H9 (cell line): ENCODE measurements around the gene NEUROD2. TPM values are rescaled to one million over a fixed set of nuclear protein-coding genes. Genes with fewer than 3 reads are reported as not detected.

Experiments used
- DNase-seq: peaks from one replicate; pipeline ENCODE4 v3.0.0-alpha.2; 2017
- H2AFZ ChIP-seq: one replicate; pipeline ENCODE4 v1.6.1; 2013; ENCODE audit warnings: mild to moderate bottlenecking, low read length, control low read depth, moderate library complexity
- H2AK5ac ChIP-seq: 2 replicates; pipeline ENCODE4 v1.6.1; 2013; ENCODE audit warnings: low read length, control low read depth, mixed read lengths; ENCODE audit not compliant: insufficient read length
- H2BK120ac ChIP-seq: one replicate; pipeline ENCODE4 v1.6.1; 2013; ENCODE audit warnings: low read depth, mild to moderate bottlenecking, low read length, control low read depth, inconsistent platforms; ENCODE audit not compliant: poor library complexity, severe bottlenecking
- H2BK12ac ChIP-seq: 2 replicates; pipeline ENCODE4 v1.6.1; 2013; ENCODE audit warnings: low read length, control low read depth, mixed read lengths, low read depth; ENCODE audit not compliant: insufficient read length
- H2BK15ac ChIP-seq: 2 replicates; pipeline ENCODE4 v1.6.1; 2013; ENCODE audit warnings: low read depth, low read length, control low read depth
- H2BK20ac ChIP-seq: one replicate; pipeline ENCODE4 v1.6.1; 2013; ENCODE audit warnings: low read depth, mild to moderate bottlenecking, low read length, control low read depth, inconsistent platforms; ENCODE audit not compliant: poor library complexity, severe bottlenecking
- H2BK5ac ChIP-seq: 2 replicates; pipeline ENCODE4 v1.6.1; 2013; ENCODE audit warnings: low read length, control low read depth, mixed read lengths; ENCODE audit not compliant: insufficient read length
- H3K14ac ChIP-seq: 2 replicates; pipeline ENCODE4 v1.6.1; 2013; ENCODE audit warnings: low read length, control low read depth; ENCODE audit not compliant: insufficient read depth
- H3K18ac ChIP-seq: 2 replicates; pipeline ENCODE4 v1.6.1; 2013; ENCODE audit warnings: low read depth, mild to moderate bottlenecking, mixed read lengths, low read length, control low read depth; ENCODE audit not compliant: insufficient read length
- H3K23ac ChIP-seq: 2 replicates; pipeline ENCODE4 v1.6.1; 2013; ENCODE audit warnings: low read length, control low read depth, mixed read lengths, low read depth; ENCODE audit not compliant: insufficient read length
- H3K23me2 ChIP-seq: 2 replicates; pipeline ENCODE4 v1.6.1; 2013; ENCODE audit warnings: low read depth, mild to moderate bottlenecking, mixed read lengths, low read length, control low read depth; ENCODE audit not compliant: insufficient read length, poor library complexity, severe bottlenecking
- H3K27ac ChIP-seq: 2 replicates; pipeline ENCODE4 v1.5.1; 2013; ENCODE audit warnings: low read length, control low read depth, mixed read lengths, low read depth; ENCODE audit not compliant: insufficient read length
- H3K27me3 ChIP-seq: 2 replicates; pipeline ENCODE4 v1.6.1; 2013; ENCODE audit warnings: low read length, control low read depth, inconsistent platforms; ENCODE audit not compliant: insufficient read depth
- H3K4ac ChIP-seq: 2 replicates; pipeline ENCODE4 v1.6.1; 2013; ENCODE audit warnings: low read depth, mild to moderate bottlenecking, control low read depth, inconsistent platforms, low read length, moderate library complexity
- H3K4me1 ChIP-seq: 2 replicates; pipeline ENCODE4 v1.6.1; 2013; ENCODE audit warnings: low read length, control low read depth, inconsistent platforms; ENCODE audit not compliant: insufficient read depth
- H3K4me2 ChIP-seq: 2 replicates; pipeline ENCODE4 v1.6.1; 2013; ENCODE audit warnings: low read length, control low read depth, mixed read lengths; ENCODE audit not compliant: insufficient read length, insufficient read depth
- H3K56ac ChIP-seq: 2 replicates; pipeline ENCODE4 v1.6.1; 2013; ENCODE audit warnings: low read depth, mild to moderate bottlenecking, mixed read lengths, low read length, control low read depth; ENCODE audit not compliant: insufficient read length
- H3K79me1 ChIP-seq: 2 replicates; pipeline ENCODE4 v1.6.1; 2013; ENCODE audit warnings: low read depth, mild to moderate bottlenecking, moderate library complexity, low read length, control low read depth, inconsistent platforms; ENCODE audit not compliant: insufficient read depth, poor library complexity, severe bottlenecking
- H3K79me2 ChIP-seq: 2 replicates; pipeline ENCODE4 v1.6.1; 2013; ENCODE audit warnings: low read length, control low read depth, inconsistent platforms; ENCODE audit not compliant: insufficient read depth
- H3K9ac ChIP-seq: 2 replicates; pipeline ENCODE4 v1.6.1; 2013; ENCODE audit warnings: low read length, control low read depth, mixed read lengths; ENCODE audit not compliant: insufficient read length; ENCODE audit errors: extremely low read depth
- H3K9me3 ChIP-seq: one replicate; pipeline ENCODE4 v1.6.1; 2013; ENCODE audit warnings: low read depth, low read length, inconsistent platforms; ENCODE audit not compliant: control insufficient read depth
- H3T11ph ChIP-seq: one replicate; pipeline ENCODE4 v1.6.1; 2013; ENCODE audit warnings: mild to moderate bottlenecking, low read length, control low read depth, inconsistent platforms
- H4K20me1 ChIP-seq: one replicate; pipeline ENCODE4 v1.6.1; 2013; ENCODE audit not compliant: control insufficient read depth, insufficient read length, insufficient read depth
- H4K5ac ChIP-seq: 2 replicates; pipeline ENCODE4 v1.6.1; 2013; ENCODE audit warnings: low read depth, mild to moderate bottlenecking, mixed read lengths, low read length, control low read depth; ENCODE audit not compliant: insufficient read length
- H4K8ac ChIP-seq: replicated peaks from 2 replicates; pipeline ENCODE4 v1.6.1; 2013; ENCODE audit warnings: low read length, control low read depth, mixed read lengths, low read depth; ENCODE audit not compliant: insufficient read length
- H4K91ac ChIP-seq: 2 replicates; pipeline ENCODE4 v1.6.1; 2013; ENCODE audit warnings: low read depth, mild to moderate bottlenecking, moderate library complexity, mixed read lengths, low read length, control low read depth; ENCODE audit not compliant: insufficient read length
- H3K27ac Mint-ChIP-seq, 3 experiments: 2 replicates in 2 of 3; 3 replicates in 1 of 3; pipeline ENCODE4 v1.8.0; 2020 to 2021; ENCODE audit warnings: mixed read lengths in 3 of 3, mild to moderate bottlenecking in 1 of 3, moderate library complexity in 1 of 3
- H3K27me3 Mint-ChIP-seq: 2 replicates; pipeline ENCODE4 v1.8.0; 2021; ENCODE audit warnings: low read depth, mild to moderate bottlenecking, moderate library complexity, mixed read lengths
- H3K36me3 Mint-ChIP-seq, 3 experiments: 2 replicates in 2 of 3; 3 replicates in 1 of 3; pipeline ENCODE4 v1.8.0; 2020 to 2021; ENCODE audit warnings: low read depth in 3 of 3, mixed read lengths in 3 of 3; ENCODE audit not compliant: insufficient read depth in 1 of 3
- H3K4me1 Mint-ChIP-seq, 2 experiments: 2 replicates each; pipeline ENCODE4 v1.8.0; 2020; ENCODE audit warnings: mixed read lengths in 2 of 2
- H3K4me3 Mint-ChIP-seq, 2 experiments: 2 replicates in 1 of 2; 3 replicates in 1 of 2; pipeline ENCODE4 v1.8.0; 2020 to 2021; ENCODE audit warnings: mild to moderate bottlenecking in 2 of 2, mixed read lengths in 2 of 2, moderate library complexity in 1 of 2
- H3K9me3 Mint-ChIP-seq, 2 experiments: 2 replicates in 1 of 2; 3 replicates in 1 of 2; pipeline ENCODE4 v1.8.0; 2020; ENCODE audit warnings: mild to moderate bottlenecking in 2 of 2, mixed read lengths in 2 of 2, moderate library complexity in 1 of 2
- CTCF ChIP-seq: fragments of 200-600 bp; sonication (generic); conservative IDR thresholded peaks from 3 replicates; pipeline ENCODE4 v1.8.0; 2021; ENCODE audit warnings: antibody characterized with exemption, mild to moderate bottlenecking
- WGBS: extraction: QIAGEN DNeasy Blood & Tissue Kit; methylation state at CpG from one replicate; pipeline ENCODE4 v1.1.7; 2013; ENCODE audit warnings: missing lambda C conversion rate, low lambda C conversion rate, mixed read lengths; ENCODE audit not compliant: insufficient read length; ENCODE audit errors: extremely low coverage; 5-methylcytosine and 5-hydroxymethylcytosine counted together
- total RNA-seq: library from RNA; stranded (reverse); gene quantifications from 2 replicates; pipeline ENCODE4 v1.2.1, GENCODE V29; 2021

Gene NEUROD2
- total RNA-seq, 1 experiment from 2014 or later, result not detected

- Histone ChIP-seq H4K8ac (no peak overlapping the region), H3T11ph (no peak overlapping the region), H3K4me1 (no peaks in the 10 kb centered on the region; the same call in 1 of the 2 replicates), H3K14ac (no peak overlapping the region), H3K27ac (no peak overlapping the region), H2BK15ac (no peak overlapping the region), H3K27me3 (peaks cover 35% of the 10 kb centered on the region), H4K91ac (no peak overlapping the region), H2BK120ac (no peak overlapping the region), H3K23ac (no peak overlapping the region), H3K79me1 (no peaks in the 10 kb centered on the region), H3K4me2 (no peak overlapping the region), H2BK5ac (no peak overlapping the region), H3K9ac (no peak overlapping the region), H3K18ac (no peak overlapping the region), H3K9me3 (no peaks in the 10 kb centered on the region), H3K4ac (no peak overlapping the region), H2AK5ac (no peak overlapping the region), H2BK12ac (no peak overlapping the region), H4K5ac (no peak overlapping the region), H4K20me1 (no peaks in the 10 kb centered on the region), H2BK20ac (no peak overlapping the region), H2AFZ (no peak overlapping the region), H3K56ac (no peak overlapping the region), H3K79me2 (no peaks in the 10 kb centered on the region), H3K23me2 (no peaks in the 10 kb centered on the region)
- H3K9me3 Mint-ChIP-seq, result no peaks in the 10 kb centered on the region
- H3K27ac Mint-ChIP-seq, result no peak overlapping the region
- no peak for TF ChIP-seq CTCF
- H3K36me3 Mint-ChIP-seq, result no peaks in the 10 kb centered on the region
- DNase-seq, result no peak
- peak overlapping the region in 1 of 2 experiments; percentile 30; a peak in 1 of 5 replicates for H3K4me3 Mint-ChIP-seq
- H3K4me1 Mint-ChIP-seq, result peaks cover 4 to 17% of the 10 kb centered on the region in 2 experiments
- peaks cover 97% of the 10 kb centered on the region for H3K27me3 Mint-ChIP-seq
- no CpG with 5 or more reads among the region's 7 CpGs for WGBS
These were observed 5.3 kb upstream of the NEUROD2 start for GRCh38 chr17:39612935-39613464.
